NCI-H2227 (cell line): Measurements from ENCODE around the gene NTPCR.
A peak's percentile ranks its signal among the peaks of the same experiment; 100 is the strongest.
"Not testable (repeated sequence)": the region's sequence is repeated elsewhere in the genome, so short reads cannot be mapped to it uniquely, and the experiment has no call there.

Source experiments
- DNase-seq: peaks from one replicate; lab custom pipeline; 2025; ENCODE audit not compliant: unreplicated experiment; lab: John Stamatoyannopoulos, UW

NTPCR gene

DNA sequence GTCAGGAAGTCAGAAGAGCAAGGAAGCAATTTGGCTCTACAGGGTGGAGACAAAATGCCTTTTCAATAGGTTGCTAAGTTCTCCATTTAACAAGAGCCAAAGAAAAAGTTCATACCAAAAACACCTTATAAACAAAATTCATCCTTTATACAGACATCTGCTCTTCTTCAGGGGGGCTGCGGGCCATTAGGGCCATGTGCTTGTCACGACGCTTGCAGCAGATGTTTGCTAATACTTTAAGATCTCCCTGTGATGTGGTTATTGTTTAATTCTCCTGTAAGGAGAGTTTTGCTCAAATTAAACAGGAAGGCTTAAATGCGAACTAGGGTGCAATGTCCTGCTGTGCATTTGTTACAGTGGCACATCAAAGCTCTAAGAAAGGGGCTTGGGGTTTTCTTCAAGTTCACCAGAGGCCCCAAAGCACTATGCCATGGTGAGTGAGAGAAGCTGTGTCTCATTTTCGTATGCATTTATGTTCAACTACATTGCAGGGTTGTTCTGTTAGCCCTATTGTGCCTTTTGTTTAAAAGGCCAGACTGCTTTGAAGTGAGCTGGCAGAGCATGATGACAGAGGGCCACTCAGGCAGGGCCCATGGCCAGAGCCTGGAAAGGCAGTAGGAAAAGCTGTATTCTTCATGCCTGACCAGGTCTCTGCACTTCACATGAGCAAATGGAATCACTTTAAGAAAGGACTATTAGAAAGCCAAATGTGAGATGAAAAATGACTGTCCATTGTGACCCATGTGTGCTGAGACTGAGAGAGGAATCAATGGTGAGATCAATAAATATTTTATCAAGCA, 24.8 kb upstream of the NTPCR start:
- no peak for DNase-seq

GRCh38 chr1:232927166-232927565, 23.2 kb upstream of the NTPCR start:
- not testable (repeated sequence) for DNase-seq

DNA sequence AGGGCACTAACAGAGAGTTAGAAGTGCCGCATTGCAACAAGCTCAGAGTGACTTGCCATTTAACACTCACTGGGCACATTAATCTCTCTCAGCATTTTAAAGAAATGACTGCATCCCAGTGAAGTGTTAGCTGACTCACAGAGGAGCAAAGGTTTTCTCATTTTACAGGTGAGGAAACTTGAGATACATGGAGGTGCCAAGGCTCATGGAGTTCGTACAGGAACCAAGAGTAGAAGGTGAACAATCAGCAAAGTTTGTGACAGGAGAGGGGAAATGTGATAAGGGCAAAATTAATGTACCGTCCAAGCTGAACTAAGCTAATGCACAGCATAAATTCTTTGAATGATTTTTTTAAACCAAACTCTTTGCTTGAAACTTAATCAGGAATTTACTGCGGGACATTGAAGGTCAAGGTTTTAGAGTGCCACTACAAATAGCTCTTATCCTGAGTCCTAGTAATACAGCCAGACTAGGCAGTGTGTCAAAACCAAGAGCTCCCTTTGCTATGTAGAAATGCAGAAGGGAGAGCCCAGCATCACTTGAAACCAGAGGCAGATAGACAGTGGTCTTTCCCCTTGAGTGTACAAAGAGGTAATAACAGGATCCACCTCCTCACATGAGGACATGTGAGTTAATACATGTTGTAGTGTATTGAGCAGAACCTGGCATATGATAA, 22.4 kb upstream of the NTPCR start:
- no peak for DNase-seq

DNA sequence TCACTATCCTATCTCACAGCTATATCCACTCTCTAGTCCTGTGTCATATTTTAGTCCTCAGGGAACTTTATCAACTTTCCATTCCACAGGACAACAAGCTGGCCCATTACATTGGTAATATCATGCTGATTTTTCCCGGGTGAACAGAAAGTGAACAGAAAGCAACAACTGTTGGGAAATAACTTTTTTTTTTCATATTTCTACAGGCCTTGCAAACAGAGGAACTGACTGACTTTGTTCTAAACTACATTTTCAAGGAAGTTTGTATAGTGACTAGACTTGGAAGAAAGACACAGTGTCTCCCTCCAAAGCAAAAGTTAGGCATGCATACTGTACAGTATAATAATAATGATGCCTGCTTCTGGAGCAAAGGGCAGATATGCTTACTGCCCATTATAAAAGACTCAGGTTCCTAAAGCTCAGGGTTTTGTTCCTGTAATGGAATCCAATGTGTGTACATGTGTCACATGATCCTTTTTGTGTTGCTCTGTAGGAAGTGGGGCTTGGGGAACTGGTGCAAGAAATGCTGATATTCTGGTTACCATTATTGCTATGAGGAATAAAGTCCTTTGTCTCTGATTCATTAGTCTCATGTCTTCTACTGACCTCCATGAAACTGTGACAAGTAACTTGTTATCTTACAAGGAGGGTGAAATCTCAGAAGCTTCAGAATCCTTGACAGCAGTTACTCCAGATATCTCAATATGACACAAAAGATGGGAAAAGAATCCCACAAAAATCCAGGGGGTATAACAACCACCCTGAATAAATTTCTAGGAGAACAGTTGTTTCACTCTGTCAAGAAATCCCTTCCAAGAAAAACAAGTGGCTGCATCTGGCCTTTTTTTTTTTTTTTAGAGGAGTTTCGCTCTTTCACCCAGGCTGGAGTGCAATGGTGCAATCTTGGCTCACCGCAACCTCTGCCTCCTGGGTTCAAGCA, 17.7 kb upstream of the NTPCR start:
- no peak for DNase-seq

DNA sequence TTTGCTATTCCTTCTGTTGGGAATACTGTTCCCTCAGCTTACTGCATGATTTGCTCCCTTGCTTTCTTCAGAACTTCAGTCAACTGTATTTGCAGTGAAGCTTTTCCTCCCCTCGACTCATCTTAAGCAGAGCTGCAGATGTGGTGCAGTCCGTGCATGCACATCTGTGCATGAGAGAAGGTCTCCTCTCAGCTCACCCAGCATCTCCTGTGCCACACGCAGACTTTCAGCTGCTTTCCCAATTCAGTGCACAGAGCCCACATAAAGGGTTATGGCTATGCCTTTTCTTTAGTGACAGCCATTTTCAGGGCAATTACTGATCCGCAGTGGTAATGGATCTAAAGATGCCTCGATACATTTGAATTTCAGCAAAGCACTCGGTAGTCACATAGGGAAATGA, 13.5 kb upstream of the NTPCR start:
- DNase-seq, result no peak

DNA sequence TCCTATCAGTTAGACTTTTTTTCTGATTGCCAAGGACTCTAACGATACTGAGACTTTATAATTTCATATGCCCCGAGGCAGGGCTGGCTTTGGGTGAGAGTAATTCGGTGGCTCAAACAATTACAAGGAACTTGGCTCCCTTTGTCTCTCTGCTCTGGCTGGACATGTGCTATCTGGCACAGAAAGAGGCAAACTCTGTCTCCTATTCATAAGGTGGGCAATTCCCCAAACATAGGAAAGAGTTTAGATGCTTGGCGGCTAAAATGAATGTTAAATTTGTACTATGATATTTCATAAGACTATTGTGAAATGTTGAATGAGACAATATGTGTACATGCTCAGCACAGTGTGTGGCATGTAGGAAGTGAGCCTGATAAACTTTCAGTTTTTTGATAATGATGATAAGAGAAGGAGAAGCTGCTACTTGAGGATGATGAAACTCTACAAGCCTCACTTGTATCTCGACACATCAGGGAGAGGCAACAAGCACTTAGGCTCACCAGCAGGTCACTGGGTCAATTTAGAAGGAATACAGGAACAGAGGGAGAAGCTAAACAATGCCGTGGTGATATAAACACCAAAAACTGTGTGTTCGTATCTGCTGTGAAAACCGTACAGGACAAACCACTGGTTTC, 12.6 kb upstream of the NTPCR start:
- no peak for DNase-seq

DNA sequence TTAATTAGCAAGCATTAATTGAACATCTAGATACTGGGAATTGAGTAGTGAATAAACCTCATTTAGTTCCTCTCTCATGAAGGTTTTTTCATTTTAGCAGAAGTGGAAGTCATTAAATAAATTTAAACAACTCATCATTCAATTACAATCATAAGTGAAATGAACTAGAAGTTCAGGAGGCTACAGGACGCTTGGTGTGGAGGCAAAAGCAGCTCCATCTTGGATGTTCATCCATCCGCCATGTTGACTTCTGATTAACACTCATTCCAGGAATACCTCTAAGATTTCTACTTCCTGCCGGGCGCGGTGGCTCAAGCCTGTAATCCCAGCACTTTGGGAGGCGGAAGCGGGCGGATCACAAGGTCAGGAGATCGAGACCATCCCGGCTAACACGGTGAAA, 11.5 kb upstream of the NTPCR start:
- no peak for DNase-seq

DNA sequence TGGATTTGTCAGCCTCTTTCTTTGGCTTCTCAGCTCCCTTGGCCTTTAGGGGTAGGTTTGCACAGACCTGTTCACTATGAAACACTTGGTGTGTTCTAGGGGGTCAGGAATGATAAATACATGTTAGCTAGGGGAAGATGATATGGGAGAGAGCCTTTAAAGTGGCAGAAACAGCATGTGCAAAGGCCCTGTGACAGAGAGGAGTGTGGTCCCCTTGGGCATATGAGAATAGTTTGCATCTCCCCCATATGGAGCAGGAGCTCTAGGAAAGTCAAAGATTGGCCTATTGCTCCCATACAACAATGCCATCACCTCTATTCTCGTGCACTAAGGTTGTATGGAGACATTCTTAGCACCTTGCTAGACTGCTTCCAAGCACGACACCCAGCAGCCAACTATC, 10.7 kb upstream of the NTPCR start:
- DNase-seq, result no peak

DNA sequence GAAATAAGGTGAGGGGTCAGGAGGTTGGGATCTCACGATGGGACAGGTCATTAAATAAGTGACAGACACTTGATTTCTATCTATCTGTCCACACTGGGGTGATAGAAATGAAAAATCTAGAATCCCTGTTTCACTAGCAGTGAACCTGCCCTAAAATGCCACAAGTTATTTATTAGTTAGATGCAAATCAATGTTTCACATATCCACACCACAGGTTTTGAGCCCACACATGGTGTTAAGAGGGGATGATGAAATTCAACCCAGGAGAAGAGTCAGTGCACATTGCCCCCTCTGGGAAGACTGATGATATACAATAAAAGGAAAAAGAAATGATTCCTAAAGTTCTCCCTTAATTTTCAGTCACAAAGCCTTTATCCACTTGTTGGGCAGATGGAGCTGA, 10.1 kb upstream of the NTPCR start:
- no peak for DNase-seq

- no peak for DNase-seq
Measured at GRCh38 chr1:232942413-232943294, 7.8 kb upstream of the NTPCR start.

DNA sequence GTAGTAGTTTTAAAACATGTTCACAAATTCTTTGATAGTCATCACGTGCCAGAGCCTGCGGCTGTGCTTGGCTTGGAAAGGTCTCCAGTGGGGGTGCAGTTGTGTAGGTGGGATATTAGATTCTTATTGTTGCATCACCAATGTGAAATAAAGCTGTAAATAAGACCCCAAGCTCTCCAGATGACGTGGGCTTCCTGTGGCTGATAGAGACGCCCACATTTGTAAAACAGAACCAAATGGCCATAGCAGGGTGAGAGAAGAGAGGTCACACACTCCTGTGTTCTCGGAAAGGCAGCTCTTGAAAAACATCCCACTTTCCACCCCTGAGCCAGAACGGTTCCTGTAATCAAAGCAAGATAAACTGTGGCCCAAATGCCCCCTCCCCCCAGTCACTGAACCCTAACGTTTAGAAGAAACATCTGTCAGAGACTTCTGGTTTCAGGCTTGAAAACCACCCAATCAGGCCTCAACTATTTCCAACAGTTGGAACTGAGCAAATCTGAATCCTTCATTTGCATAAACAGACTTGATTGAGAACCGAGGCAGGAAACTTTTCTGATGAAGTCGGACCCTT, 6.6 kb upstream of the NTPCR start:
- DNase-seq, result no peak

DNA sequence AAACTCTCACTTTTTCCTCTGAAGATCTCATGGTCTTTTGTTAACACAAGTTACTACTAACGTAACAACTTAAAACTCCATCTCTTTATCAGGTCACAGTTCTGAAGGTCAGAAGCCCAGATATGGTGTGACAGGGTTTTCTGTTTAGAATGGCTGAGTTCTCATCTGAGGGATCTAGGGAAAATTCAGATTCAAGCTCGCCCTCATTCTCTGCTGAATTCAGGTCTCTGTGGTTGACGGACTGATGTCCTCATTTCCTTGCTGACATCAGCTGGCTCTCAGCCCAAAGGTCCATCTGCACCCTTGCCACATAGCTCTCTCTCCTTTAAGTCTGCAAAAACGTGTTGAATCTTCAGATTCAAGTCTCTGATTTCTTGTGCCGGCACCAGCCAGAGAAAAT, 6.1 kb upstream of the NTPCR start:
- no peak for DNase-seq

- no peak for DNase-seq
Measured at GRCh38 chr1:232949636-232950196, 695 bp upstream of the NTPCR start.

DNA sequence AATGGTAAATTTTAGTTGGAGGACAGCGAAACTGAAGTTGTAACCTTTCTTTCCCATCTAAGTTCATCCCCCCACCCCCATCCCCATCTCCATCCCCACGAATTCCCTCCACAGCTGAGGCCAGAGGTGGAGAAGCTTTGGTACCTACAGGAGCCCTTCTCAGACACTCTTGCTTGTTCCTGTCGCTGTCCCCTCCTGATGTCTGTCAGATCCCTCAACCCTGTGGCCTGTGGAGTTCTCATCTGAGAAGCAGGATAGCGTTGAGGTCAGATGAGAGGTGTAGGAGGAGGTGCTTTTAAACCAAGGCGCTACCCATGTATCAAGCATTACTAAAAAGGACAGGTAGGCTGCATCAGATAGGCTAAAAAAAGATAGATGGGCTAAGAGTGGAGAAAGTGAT, 769 bp downstream of the NTPCR start:
- peak; percentile 29 for DNase-seq

DNA sequence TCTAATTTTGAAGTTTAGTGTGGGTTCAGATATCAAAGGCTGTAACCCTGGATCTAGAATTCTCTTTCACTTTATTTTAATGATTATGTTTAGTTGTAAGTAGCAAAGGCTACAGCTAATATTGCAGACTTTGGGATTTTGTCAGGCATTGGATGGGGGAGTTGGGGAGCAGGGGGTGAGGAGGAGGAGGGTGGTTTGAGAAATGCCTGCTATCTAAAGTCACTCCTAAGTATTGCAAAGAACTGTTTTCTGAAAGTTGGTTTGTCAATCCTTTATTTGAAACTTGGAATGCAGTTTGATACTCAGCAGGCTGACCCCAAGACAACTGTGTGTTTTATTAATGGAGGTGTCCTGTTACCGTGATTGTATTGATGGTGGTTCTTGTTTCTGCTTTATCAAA, 1.2 kb downstream of the NTPCR start:
- DNase-seq, result no peak

- DNase-seq, result peak; percentile 26
Measured at GRCh38 chr1:232952514-232953499, 2.4 kb downstream of the NTPCR start.

GRCh38 chr1:232954594-232955365, 4.4 kb downstream of the NTPCR start:
- no peak for DNase-seq

DNA sequence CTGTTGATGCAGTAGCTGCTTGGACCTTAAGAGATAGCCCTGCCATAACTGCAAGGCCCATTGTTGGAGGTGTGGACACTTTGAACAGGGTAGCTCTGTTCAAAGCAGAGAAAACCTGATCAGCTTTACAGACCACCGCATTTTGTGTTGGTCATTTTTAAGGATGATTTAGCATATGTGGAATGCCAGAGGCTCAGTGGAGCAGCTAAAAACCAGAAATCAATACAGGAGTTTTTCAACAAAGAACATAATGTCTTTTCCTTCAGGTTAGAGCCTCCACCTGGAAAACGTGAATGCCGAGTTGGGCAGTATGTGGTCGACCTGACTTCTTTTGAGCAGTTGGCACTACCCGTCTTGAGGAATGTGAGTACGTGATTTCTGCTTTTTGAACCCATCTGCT, 5.7 kb downstream of the NTPCR start:
- no peak for DNase-seq
